HFFc6 (cell line): ENCODE data around the gene ST8SIA6. TPM values are rescaled to one million over a fixed set of nuclear protein-coding genes. Genes with fewer than 3 reads are reported as not detected.

Experiments
- DNase-seq: peaks from one replicate; pipeline ENCODE4 v3.0.0-alpha.2; 2018
- H3K27ac Mint-ChIP-seq: 2 replicates; pipeline ENCODE4 v1.8.0; 2020; ENCODE audit warnings: mild to moderate bottlenecking, mixed read lengths
- H3K27me3 Mint-ChIP-seq: 2 replicates; pipeline ENCODE4 v1.8.0; 2021; ENCODE audit warnings: mild to moderate bottlenecking, moderate library complexity, mixed read lengths; ENCODE audit not compliant: insufficient read depth
- H3K36me3 Mint-ChIP-seq: 2 replicates; pipeline ENCODE4 v1.8.0; 2021; ENCODE audit warnings: low read depth, mixed read lengths
- H3K4me1 Mint-ChIP-seq: 2 replicates; pipeline ENCODE4 v1.8.0; 2020; ENCODE audit warnings: low read depth, mixed read lengths
- H3K4me3 Mint-ChIP-seq: 2 replicates; pipeline ENCODE4 v1.8.0; 2020; ENCODE audit warnings: mild to moderate bottlenecking, moderate library complexity, mixed read lengths
- H3K9me3 Mint-ChIP-seq: 2 replicates; pipeline ENCODE4 v1.8.0; 2020; ENCODE audit warnings: mild to moderate bottlenecking, mixed read lengths
- CTCF ChIP-seq: fragments of 200-600 bp; sonication (generic); IDR thresholded peaks from 2 replicates; pipeline ENCODE4 v1.5.0; 2021; ENCODE audit warnings: antibody characterized with exemption, mild to moderate bottlenecking
- total RNA-seq, 6 experiments: library from RNA; stranded (reverse); fragmentation: NEBNext Ultra II Directional; extraction: Animal tissue kit (Norgen Biotek cat#: 25700); gene quantifications; 2 replicates in 1 of 6; 3 replicates in 5 of 6; pipeline ENCODE4 v1.2.3, GENCODE V29; 2021

The ST8SIA6 gene
- total RNA-seq, 6 experiments from 2014 or later, result not detected

- Mint-ChIP-seq H3K4me1 (peaks cover 23% of the 10 kb centered on the region), H3K4me3 (no peak overlapping the region), H3K27me3 (peaks cover 3% of the 10 kb centered on the region), H3K36me3 (no peaks in the 10 kb centered on the region), H3K9me3 (peaks cover 5% of the 10 kb centered on the region; the same call in 1 of the 2 replicates), H3K27ac (no peak overlapping the region)
- no peak for DNase-seq
- TF ChIP-seq CTCF, result no peak
Observed at GRCh38 chr10:17470246-17470645, 15.9 kb upstream of the ST8SIA6 start.

GRCh38 chr10:17465328-17466125, 11.1 kb upstream of the ST8SIA6 start:
- TF ChIP-seq CTCF, result no peak
- peaks cover 4% of the 10 kb centered on the region; the same call in 1 of the 2 replicates for H3K9me3 Mint-ChIP-seq
- H3K4me1 Mint-ChIP-seq, result peaks cover 6% of the 10 kb centered on the region; the same call in 1 of the 2 replicates
- H3K27me3 Mint-ChIP-seq, result peaks cover 11% of the 10 kb centered on the region
- H3K36me3 Mint-ChIP-seq, result no peaks in the 10 kb centered on the region
- no peak overlapping the region for H3K27ac Mint-ChIP-seq
- no peak for DNase-seq
- H3K4me3 Mint-ChIP-seq, result no peak overlapping the region

- Mint-ChIP-seq H3K27ac (no peak overlapping the region), H3K4me3 (no peak overlapping the region), H3K4me1 (peaks cover 6% of the 10 kb centered on the region; the same call in 1 of the 2 replicates), H3K36me3 (no peaks in the 10 kb centered on the region), H3K27me3 (peaks cover 11% of the 10 kb centered on the region), H3K9me3 (no peaks in the 10 kb centered on the region)
- no peak for DNase-seq
- no peak for TF ChIP-seq CTCF
Observed at GRCh38 chr10:17464545-17464944, 10.2 kb upstream of the ST8SIA6 start.

- Mint-ChIP-seq H3K4me3 (no peak overlapping the region), H3K4me1 (no peaks in the 10 kb centered on the region), H3K27me3 (peaks cover 11% of the 10 kb centered on the region), H3K9me3 (no peaks in the 10 kb centered on the region), H3K36me3 (no peaks in the 10 kb centered on the region), H3K27ac (no peak overlapping the region)
- no peak for DNase-seq
- TF ChIP-seq CTCF, result no peak
Observed at GRCh38 chr10:17460756-17461155, 6.4 kb upstream of the ST8SIA6 start.

GRCh38 chr10:17457083-17457482, 2.7 kb upstream of the ST8SIA6 start:
- Mint-ChIP-seq H3K4me3 (no peak overlapping the region), H3K36me3 (no peaks in the 10 kb centered on the region), H3K9me3 (no peaks in the 10 kb centered on the region), H3K4me1 (peaks cover 6% of the 10 kb centered on the region; the same call in 1 of the 2 replicates), H3K27me3 (peaks cover 6% of the 10 kb centered on the region), H3K27ac (no peak overlapping the region)
- TF ChIP-seq CTCF, result no peak
- no peak for DNase-seq
